NCI-H2196 (cell line): ENCODE data around the gene SCFD2.
A peak's percentile ranks its signal among the peaks of the same experiment; 100 is the strongest.
"Not testable (repeated sequence)": the region's sequence is repeated elsewhere in the genome, so short reads cannot be mapped to it uniquely, and the experiment has no call there.

Experiments
- DNase-seq: peaks from one replicate; lab custom pipeline; 2025; ENCODE audit not compliant: unreplicated experiment; lab: John Stamatoyannopoulos, UW

SCFD2 gene

DNA sequence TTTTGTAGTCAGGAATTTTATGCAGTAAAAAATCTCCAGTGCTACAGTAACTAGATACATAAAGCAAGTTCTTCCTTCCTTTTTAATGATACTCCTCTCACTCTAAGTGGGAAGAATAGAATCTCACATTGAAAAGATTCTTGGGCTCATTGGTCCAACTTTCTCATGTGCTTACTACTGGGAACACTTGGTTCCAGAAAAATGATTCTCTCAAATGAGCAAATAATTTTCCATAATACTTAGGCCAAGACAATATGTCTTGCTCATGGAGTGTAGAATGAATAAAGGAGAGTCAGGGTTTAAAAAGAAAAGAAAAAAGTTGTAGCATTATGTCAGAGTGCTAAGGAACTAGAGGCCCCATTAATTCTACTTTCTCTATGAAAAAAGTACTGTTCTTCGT lies 306.0 kb downstream of the SCFD2 start:
- no peak for DNase-seq

GRCh38 chr4:53059256-53059655 lies 306.6 kb downstream of the SCFD2 start:
- DNase-seq: no peak

GRCh38 chr4:53057679-53058078 lies 308.2 kb downstream of the SCFD2 start:
- DNase-seq: no peak

- not testable (repeated sequence) for DNase-seq
These were observed 308.8 kb downstream of the SCFD2 start for GRCh38 chr4:53057108-53057507.

DNA sequence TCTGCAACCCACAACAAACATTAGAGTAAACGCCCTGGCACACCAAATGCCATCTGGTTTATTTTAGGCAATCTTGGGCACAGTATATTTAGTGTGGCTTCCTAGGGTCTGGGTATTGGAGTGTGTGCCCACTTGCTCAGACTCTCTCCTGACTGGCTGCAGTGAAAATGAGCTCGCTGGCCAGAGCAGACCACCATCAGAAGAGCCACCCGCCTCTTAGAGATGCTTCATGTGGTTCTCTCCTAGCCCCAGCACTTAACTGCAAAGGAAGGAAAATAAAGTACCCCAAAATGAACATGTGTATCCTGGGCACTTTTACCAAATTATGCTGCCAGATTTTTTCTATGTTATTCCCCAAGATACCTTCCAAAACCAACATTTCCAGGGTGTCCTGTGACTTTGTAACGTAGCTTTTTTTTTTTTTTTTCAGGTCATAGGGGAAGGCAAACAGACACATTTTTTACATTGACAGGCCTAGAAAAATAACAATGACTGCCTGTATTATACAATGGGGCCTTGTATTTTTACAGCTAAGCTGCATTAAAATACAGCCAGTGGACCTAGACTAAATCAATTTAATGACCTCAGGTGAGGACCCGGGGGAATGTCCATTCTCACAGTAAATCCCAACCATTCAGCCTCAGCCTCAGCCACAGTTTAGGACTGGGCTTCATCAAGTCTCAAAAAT lies 310.0 kb downstream of the SCFD2 start:
- no peak for DNase-seq

DNA sequence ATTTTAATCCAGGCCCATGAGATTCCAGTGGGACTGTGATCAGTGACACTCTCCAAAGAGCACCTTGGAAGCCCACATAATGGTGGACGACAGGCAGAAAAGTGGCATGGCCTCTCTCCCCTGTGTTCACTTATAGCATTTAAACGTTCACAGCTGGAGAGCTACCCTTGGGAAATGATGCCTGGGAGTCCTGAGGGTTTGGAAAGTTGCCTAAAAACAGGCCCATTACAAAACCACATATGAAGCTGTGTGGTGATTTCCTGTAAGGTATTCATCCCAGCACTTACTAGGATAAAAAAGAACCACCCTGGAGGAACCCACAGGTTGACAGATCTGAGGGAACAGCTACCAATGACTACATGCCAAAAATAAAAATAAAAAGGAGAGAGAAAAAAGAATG lies 310.6 kb downstream of the SCFD2 start:
- DNase-seq: no peak

- peak; percentile 18 for DNase-seq
These were observed 315.5 kb downstream of the SCFD2 start for GRCh38 chr4:53050361-53050774.

DNA sequence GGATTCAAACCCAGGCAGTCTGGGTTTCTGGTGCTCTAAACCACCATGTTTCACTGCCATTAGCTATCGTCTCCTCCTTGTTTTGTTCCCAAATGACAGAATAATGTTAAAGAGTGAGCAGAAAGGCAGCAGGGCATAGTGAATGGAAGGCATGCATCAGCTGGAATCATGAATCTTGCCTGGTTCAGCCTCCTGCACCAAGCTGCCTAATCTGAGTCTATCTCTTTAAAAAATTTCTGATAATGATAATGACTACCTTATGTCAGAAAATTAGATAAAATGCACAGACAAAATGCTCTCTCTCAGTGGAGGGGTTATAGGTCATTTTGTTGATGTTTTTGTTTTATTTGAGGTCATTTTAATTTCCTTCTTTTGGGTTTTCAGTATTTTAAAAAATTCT lies 316.3 kb downstream of the SCFD2 start:
- no peak for DNase-seq

GRCh38 chr4:53044651-53044960 lies 321.3 kb downstream of the SCFD2 start:
- no peak for DNase-seq

GRCh38 chr4:53043891-53044650 lies 321.8 kb downstream of the SCFD2 start:
- no peak for DNase-seq

DNA sequence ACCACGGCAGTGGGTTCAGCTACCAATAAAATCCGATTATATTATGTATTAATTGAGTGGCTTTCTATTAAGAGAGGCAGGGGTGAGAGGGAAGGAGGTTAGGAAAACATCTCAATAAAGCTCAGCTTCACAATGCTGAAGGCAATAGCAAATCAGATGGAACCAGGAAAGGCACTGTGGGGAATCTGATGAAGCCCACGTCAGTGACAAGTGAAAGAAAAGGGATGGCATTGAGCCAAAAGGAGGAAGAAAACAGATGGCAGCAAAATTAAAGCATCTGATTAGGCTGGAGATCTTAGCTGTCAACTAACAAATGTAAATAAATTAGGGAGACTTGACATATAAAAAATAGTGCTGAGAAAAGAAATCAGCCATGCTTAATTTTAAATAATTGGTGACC lies 322.8 kb downstream of the SCFD2 start:
- no peak for DNase-seq

GRCh38 chr4:53040851-53041250 lies 325.0 kb downstream of the SCFD2 start:
- no peak for DNase-seq

- DNase-seq: no peak
These were observed 325.4 kb downstream of the SCFD2 start for GRCh38 chr4:53040459-53040815.

GRCh38 chr4:53039741-53040458 lies 326.0 kb downstream of the SCFD2 start:
- no peak for DNase-seq

DNA sequence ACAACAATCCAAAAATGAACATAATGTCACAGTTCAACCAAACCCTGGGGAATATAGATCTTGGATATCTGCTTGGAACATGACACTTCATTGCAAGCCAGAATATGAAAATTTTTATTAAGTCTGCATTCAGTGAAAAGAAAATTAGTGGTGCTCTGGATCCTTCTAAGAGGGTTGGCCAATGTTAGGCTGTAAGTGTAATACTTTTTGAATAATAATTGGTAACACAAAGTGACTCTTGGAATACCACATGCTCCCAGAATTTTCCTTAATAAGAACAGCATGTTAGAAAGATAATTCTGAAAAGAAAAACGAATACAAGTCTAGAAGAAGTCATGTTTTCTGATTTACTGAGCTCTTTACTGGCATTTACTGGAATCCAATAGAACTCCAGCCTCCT lies 328.0 kb downstream of the SCFD2 start:
- DNase-seq: no peak

GRCh38 chr4:53032908-53033307 lies 333.0 kb downstream of the SCFD2 start:
- not testable (repeated sequence) for DNase-seq

GRCh38 chr4:53026233-53026632 lies 339.6 kb downstream of the SCFD2 start:
- no peak for DNase-seq

DNA sequence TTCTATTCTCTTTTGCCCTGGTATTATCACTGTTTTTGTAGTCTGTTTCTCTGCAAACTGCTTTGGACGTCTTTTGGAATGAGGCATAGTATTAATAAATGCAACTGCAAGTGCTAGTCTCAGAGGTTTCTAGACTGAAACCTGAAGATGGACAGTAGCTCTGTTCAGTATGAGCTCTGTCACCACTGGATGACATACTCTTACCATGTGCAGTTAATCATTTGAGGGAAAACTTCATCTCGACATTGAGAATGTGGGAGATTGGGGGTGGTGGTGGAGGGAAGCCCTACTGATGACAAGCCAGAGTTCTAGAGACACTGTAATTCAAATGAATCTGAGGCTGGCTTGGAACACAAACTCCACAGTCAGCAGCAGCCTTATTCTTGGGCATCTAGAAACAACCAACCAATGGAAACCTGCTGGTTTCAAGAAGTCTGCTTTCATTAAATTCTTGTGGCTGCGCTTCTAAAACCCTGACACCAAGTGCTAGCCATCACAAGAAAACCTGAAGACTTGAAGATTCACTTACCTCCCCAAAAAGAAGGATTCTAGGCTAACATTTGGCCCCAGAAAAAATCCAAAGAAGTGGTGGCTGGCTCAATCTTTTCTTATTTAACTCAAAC lies 342.1 kb downstream of the SCFD2 start:
- no peak for DNase-seq

GRCh38 chr4:53022513-53023100 lies 343.3 kb downstream of the SCFD2 start:
- no peak for DNase-seq

- DNase-seq: no peak
These were observed 343.9 kb downstream of the SCFD2 start for GRCh38 chr4:53021754-53022512.
